Stimulated activated CD8-positive, alpha-beta memory T cell treated with anti-CD3 and anti-CD28 coated beads, Interleukin-12 subunit alpha, Interleukin-12 subunit beta, amount 100 ng/mL, for 4 hours (primary cell): ENCODE data around the gene BTG1.
A peak's percentile ranks its signal among the peaks of the same experiment; 100 is the strongest.
"Not testable (repeated sequence)": the region's sequence is repeated elsewhere in the genome, so short reads cannot be mapped to it uniquely, and the experiment has no call there.

Experiments
- DNase-seq: peaks from one replicate; pipeline ENCODE4 v3.0.0-alpha.2; 2020; ENCODE audit warnings: low read depth

The BTG1 gene

DNA sequence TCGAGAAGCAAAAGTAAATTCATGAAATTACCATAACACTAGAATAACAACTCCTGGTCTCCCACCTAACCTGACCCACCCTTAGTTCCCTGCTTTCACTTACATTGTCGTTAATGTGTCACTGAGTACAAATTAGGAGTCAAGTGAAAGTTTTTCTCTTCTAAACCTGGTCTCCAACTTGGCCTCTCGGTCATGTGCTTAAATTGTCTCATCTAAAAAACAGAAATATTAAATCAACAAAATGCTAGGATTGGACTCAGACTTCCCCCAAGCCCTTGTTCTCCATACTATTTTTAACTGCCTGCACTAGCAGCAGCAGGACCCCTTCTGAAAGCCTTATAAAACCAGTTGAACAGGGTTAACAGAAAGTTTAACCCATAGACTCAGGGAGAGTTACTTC is 1.8 kb upstream of the BTG1 start:
- DNase-seq: no peak

DNA sequence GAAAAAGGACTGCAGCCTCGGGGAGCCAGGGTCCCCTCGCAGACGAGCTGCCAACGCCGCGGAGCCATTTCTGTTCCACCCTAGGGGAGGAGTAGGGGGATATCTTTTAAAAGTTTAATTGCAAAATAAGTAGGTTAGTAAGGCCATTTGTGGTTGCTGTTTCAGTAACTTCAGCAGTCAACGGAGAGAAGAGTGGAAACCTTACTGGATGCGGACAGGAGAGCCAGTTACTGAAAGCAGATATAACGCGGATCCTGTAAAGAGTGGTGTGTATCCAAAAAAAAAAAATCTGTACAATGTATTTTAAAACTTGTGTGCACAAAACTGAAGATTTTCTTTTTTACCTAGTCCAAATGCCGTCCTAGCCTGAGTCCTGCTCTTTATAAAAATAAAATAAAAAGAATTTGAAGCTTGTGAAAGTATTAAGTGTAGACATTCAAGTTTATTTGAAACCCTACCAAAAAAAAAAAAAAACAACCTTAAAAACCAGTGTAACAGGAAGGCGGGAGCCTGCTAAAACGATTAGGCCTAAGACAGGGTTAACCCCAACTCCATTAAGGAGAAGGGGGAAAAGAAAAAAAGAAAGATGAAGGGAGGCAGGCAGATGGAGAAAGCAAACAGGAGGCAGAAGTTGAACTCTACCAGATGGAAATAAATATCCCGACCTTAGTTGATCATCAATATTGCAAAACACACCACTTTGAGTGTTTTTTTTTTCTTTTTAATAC is 1.0 kb upstream of the BTG1 start:
- no peak for DNase-seq

DNA sequence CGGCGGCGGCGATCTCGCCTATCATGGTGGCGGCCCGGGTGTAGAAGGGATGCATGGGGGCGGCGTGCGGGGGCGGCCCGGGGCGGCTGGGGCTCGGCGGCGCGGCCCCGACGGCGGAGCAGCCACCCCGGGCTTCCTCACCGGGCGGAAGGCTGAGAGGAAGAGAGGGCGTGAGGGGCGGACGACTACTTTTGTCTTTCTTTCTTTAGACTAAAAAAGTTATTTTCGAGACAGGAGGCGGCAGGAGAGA is 240 bp downstream of the BTG1 start:
- DNase-seq: no peak

DNA sequence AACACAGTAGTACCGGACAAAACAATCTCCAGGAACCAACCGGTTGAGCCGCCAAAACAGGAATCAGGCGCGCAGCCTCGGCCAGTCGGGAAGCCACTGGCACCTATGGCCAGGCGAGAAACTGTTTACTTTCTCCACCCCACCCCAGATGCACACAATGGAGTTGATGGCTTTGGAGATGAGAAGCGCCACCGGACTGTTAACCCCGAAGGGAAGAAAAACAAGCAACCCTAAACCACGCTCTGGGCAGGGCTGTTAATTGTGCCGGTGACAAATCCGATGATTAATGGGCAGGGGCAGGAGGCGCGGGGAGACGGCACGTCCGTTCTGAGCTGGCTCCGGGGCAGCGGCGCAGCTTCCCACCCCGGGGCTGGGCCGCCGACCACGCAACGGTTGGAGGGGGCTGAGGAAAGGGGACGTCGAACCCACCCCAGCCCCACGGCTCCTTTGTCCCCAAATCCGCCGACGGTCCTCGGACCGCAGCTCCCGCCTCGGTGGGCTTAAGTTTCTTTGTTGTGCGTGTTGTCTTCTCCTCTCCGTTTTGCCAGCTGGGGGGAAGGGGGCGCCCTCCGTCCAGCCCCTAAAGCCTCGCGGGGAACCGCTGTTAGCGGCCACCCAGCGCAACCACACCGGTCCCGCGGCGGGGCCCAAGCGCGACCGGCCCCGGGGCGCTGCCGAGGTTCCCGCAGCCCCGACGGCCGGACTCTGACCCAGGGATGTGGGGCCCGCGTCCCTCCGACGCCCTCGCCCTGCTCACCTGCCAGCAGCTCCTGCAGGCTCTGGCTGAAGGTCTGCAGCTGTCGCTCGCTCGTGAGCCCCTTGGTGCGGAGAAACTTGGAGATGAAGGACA is 790 bp downstream of the BTG1 start:
- peak; percentile 57 for DNase-seq

DNA sequence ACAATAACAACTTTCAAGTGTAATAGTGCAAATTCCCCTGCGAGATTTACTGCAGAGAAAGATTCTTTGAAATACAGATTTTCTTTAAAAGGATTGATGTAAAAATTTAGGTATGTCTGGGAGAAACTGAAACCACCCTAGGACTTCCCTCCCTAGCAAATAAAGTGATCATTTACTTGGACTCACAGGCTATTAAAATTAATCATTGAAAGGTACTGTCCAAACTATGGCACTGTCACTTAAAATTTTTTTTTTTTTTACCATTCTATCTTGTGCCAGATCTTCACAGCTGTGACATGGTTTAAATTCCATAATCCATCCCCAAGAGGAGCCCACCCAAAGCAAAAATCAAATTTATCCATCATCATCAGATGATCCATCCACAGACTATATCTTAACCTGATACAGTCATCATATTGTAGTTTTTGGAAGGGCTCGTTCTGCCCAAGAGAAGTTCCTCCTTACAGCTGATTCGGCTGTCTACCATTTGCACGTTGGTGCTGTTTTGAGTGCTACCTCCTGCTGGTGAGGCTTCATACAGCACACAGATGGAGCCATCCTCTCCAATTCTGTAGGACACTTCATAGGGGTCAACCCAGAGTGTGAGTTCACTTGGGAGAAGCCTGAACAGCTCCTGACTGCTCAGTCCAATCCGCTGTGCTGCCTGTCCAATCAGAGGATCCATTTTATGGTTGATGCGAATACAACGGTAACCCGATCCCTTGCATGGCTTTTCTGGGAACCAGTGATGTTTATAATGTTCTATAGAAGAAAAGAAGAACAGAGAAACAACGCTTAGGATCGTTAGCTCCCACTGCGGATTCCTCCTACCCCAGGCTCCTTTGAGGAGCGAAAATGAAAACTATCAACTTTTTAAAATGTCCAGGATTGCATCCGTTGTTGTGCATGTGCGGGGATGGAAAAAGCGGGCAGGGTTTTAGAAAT is 1.7 kb downstream of the BTG1 start:
- DNase-seq: peak; percentile 45

DNA sequence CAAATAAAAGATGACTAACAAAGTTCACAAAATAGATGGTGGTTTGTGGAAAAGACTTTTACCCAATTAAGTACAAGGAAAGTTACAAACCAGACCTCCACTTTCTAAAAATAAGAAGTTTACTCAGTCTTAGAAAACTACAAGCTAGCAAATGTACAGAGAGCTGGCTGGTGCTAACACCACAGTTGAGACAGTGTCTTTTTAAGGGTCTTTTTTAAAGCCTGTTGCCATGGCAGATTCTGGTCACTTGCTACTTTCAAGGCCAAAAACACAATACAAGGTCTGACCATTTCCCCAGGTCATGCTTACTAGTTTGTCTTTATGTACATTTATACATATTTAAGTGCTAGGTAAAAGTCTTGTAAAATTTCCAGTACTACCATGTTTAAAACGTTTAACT is 2.4 kb downstream of the BTG1 start:
- DNase-seq: no peak

DNA sequence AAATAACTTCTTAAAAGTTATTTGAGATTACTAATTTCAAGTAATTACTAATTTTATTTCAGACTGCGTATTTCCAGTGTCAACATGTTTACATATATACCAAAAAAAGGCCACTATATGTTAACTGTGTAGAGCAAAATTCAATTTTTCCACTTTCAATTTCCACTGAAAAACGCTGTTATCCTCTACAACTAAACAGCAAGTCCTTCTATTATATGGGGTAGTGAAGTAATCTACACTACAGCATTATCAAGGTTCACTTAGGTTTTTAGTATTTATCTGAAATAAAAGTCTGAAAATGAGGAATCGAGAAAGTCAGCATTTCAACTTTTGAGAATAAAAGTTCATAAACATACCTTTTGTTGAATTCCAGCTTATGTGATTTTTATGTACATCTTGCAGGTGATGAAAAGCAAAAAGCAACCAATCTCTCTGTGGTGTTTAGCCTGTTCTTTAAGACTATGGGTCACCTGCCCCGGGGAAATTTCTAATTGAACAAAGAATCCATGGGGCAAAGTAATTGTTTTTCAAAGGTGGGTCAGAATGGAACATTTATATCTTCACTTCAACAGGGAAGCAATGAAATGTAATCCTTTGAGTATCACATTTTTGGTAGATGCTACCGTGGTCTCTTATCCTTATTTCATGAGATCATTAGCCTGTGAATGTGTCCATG is 3.3 kb downstream of the BTG1 start:
- DNase-seq: no peak

DNA sequence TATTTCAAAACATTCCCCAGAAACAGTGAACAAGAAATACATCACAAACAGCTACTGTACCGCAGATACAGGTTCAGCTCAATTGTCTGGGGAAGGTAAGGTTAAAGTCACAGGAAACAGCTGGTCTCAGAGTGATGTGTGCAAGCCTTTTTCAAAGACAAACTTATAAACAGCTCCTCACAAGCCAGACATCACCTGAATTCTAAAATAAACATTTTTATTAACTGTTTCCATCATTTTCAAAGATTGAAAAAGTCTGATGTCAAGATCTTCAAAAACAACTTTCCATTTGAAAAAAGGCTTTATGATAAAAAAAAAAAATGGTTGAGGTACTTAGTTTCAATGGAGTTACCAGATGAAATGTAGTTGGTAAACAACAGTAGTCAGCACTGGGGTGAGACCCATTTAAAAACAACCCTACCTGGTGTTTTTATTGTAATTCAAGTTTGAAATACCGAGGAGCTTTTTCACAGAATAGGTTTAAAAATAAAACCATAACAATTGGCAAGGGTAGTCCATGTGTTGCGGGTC is 4.0 kb downstream of the BTG1 start:
- no peak for DNase-seq

DNA sequence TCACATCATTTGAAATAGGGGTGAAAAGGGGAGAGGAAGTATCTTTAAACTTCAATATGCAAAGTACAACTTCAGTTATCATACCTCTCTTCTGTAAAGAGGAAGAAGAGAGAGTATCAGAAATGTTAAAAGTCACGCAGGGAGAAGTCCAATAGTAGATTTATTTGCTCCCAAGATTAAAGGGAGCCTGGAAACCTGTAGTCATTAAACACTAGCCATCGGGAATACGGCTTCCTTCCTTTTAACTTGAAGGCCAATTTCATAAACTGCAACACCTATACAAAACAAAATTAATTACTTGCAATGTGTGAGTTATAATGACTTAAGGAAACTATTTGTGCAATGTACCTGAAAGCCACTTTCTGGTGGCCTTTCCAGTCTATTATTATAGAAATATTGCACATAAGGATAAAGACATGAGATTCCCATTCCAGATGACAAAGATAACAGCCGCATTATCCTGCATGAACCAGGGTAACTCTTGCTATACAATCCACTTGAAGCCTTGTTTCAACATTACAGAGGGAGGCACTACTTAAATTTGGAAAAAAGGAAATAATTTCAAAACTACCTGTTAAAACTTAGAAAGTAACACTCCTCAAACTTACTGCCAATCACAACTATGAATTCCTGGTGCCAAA is 4.6 kb downstream of the BTG1 start:
- DNase-seq: no peak

DNA sequence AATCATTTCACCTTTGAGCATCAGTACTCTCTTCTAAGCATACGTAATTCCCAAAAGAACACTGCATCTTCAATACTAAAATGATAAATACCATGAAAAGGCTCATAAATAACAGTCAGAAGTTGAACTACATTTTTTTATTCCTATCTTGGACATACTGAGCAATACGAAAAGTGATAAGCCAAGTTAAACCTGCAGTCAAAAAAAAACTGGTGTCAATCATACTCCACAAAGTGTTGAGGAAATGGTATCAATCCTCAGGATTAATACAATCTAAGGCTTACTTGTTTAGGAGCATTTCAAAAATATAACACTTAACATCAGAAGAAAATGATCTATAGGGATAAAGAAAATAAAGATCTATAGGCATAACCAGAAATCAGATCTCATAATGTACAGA is 5.5 kb downstream of the BTG1 start:
- no peak for DNase-seq

DNA sequence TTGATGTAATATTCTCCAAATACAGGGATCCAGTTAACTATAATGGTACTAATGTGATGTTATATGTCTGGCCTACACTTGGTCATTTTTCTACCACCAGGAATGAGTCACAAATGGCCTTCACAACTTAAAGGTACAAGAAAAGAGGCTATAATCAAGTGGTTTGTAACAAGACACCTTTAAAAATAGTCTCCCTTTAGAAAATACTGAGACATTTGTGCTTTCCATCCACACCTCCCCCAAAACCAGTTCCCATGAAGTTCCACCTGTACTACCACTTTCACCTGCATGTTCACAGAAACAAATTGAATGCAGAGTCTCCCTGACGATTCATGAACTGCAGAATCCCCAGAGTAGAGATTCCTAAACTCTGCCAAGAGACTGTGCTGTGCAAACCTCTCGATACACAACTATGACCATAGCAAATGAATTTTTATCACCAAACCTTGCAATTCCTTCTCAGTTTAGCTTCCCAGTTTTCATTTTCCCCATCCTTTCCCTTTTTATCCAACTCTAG is 6.0 kb downstream of the BTG1 start:
- no peak for DNase-seq

DNA sequence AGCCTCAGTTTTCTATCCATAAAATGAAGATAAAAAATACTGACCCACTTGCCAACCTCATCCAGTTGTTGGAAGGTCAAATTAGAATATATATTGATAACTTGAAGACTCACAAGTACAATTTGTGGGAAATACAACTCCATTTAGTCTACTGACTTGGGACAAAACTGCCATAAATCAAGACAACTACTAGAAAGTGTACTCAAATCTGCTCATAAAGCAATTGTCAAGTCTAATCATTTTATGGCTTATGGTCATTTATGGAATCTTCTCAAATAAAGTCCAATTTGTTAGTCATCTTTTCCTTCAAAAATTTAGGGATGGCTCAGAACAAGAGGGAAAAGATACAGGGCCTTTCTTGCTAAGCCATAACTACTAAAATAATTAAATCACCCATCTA is 7.0 kb downstream of the BTG1 start:
- DNase-seq: no peak

DNA sequence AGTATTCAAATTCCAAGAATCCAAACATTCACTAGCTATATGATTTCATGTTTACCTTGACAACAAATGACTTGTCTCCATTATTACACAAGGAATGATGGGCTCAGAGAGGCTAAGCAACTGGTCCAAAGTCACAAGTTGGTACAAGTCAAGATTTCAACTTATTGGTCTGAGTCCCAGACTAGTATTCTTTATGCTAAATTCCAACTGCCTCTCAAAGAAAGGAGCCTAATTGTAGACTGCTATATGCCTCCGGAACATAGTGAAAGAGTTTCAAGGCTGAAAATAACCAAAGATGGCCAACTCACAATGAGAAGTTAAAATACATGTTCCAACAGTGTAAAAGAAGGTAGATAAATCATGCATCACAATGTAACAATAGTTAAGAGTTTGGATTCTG is 7.5 kb downstream of the BTG1 start:
- no peak for DNase-seq

DNA sequence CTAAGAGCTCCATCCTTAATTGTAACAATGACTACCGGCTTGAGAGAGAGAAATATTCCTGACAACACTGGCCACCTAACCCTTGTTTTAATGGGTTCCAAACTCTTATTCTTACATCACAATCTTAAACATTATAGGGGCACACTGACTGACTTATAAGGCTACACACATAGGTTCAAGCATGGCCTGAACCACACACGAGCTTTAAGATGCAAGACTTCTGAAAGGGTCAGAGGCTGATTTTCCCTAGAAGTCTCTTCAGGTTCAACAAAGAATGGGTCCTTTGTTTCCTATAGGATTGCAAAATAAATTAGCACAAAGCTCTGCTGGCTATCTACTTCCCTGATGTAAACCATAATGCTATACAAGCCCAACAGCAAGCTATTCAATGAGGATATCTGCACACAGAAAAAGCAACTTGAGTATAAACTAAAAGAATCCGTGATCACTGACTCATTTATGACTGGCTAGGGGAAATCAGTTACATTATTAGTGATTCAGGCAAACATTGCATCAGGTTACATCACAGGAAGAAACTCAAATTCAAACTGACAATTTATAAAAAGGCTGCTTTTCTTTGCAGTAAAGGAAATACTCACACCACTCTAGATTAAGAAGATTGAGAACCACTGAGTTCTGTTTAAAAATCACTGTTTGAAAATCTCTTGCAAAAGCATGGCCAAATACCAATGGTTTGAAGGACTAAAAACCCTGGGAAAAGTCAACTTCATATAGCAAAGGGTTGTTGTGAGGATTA is 8.5 kb downstream of the BTG1 start:
- DNase-seq: no peak

DNA sequence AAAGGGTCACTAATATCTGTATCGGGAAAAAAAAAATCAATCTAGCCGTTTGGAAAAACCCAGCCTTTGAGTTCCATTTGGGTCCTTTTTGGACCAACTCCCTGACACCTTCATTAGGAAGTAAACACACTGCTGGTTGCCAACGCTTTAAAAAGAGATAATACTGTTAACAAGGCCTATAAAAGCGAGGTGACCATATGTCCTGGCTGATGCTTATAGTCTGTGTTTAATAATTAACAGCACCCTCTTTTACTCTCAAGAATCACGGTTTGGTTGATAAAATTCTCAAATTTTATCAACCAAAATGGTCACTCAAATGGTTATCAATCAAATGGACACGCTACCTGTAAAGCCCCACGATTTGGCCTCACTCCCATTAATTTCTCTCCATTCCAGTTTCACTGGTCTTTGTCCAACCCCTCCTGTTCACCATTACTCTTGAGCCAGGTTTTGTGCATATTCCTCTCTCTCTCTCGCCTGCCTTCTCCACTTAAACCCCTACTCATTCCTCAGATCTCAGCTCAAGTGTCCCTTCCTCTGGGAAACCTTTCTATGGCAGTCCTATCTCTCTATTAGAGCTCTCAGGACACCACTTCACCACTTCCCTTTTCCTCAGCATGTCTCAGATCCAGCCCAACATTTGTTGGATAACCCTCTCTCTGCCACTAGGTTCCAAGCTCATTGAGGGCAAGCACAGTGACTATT is 9.5 kb downstream of the BTG1 start:
- no peak for DNase-seq

DNA sequence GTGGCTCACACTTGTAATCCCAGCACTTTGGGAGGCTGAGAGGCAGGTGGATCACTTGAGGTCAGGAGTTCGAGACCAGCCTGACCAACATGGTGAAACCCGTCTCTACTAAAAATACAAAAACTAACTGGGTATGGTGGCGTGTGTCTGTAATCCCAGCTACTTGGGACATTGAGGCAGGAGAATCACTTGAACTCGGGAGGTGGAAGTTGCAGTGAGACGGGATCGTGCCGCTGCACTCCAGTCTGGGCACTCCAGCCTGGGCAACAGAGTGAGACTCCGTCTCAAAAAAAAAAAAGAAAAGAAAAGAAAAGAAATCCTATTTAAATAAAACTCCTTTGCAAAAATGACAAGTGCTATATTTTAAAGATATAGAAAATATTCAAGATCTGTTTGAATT is 10.1 kb downstream of the BTG1 start:
- not testable (repeated sequence) for DNase-seq

DNA sequence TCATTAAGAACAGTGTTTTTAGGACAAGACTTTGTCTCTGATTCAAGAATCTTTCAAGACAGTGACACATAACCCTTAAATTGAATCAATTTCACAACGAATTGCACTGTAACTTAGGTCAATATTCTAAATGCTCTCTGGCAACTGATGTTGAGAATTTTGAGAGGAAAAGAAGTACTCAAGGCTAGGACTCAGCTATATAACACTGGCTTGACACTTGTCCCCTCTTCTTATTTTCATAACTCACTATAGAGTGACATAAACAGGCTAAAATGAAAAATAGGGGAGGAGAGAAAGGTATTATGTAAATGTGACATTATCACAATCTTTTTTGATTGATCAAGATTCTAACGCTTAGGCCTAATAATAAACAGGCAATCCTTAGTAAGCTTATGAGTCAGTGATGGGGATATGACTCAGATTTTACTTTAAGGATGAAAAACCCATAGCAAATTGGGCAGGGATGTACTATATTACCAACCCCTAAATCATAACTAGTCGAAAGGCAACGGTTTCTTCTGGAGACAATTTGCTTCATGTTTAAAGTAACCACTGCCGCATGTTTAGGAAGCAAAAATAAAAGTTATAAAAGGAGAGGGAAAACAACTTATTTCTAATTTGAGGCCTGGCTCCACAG is 10.9 kb downstream of the BTG1 start:
- DNase-seq: no peak

DNA sequence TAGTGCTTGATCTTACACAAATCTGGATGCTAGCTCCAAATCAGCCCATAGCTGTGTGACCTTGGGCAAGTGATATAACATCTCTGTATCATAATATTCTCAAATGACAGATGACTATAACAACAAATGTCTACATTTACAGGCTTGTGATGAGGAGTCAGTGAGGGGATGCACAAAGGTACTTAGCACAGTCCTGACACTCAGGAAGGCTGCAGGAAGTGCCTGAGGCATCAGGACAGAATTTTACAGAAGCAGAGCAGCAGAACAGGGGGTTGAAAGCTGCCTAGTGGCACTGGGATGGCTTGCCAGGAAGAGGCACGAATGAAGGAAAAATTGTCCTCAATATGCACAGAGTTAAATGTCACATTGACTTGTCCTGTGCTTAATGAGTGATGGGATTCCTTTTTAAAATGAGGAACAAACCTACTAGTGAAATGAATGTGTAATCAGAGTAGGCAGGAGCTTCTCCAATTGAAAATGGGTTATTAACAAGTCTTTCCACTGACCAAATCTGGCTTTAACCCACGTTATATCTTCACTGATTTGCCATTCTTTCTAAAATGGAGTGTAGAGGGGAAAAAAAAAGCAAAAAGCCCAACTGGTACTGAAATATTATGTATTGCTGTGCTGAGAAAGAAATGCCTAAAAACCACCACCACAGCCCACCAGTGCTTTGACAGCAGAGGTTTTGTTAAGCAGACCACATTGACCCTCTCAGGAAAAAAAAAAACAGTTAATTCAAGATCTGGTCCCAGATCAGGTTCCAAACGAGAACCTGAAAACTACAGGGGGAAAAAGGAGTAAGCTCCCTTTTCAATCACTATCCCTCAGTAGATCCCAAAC is 11.6 kb downstream of the BTG1 start:
- DNase-seq: no peak
